Choroid plexus epithelial cell (primary cell): ENCODE data around the gene XXYLT1.

Experiments used
- DNase-seq: peaks from one replicate; pipeline ENCODE4 v3.0.0-alpha.2; 2010; ENCODE audit warnings: low read depth
- H3K4me3 ChIP-seq: 2 replicates; pipeline ENCODE4 v1.5.1; 2011; ENCODE audit warnings: low read depth, mild to moderate bottlenecking, control low read depth, low read length, moderate library complexity
- TF ChIP-seq, protein P1 (sequence below): conservative IDR thresholded peaks from 2 replicates; pipeline ENCODE4 v1.5.1; 2011; ENCODE audit warnings: low read depth, mild to moderate bottlenecking, control low read depth, inconsistent platforms, low read length, moderate library complexity

XXYLT1 gene

DNA sequence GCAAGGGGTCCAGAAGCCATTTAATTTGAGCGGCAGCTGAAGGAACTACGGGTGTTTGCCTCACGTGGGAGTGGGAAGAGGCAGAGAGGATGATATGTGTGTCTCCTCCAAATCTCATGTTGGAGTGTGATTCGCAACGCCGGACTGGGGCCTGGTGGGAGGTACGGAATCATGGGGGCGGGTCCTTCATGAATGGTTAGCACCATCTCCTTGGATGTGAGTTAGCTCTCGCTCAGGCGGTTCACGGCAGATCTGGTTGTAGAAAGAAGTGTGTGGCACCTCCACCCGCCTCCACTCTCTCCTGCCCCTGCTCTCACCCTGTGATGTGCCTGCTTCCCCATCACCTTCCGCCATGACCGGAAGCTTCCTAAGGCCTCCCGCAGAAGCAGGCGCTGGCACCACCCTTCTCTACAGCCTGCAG, 25.4 kb downstream of the XXYLT1 start:
- DNase-seq, result no peak
- TF ChIP-seq, protein P1, sequence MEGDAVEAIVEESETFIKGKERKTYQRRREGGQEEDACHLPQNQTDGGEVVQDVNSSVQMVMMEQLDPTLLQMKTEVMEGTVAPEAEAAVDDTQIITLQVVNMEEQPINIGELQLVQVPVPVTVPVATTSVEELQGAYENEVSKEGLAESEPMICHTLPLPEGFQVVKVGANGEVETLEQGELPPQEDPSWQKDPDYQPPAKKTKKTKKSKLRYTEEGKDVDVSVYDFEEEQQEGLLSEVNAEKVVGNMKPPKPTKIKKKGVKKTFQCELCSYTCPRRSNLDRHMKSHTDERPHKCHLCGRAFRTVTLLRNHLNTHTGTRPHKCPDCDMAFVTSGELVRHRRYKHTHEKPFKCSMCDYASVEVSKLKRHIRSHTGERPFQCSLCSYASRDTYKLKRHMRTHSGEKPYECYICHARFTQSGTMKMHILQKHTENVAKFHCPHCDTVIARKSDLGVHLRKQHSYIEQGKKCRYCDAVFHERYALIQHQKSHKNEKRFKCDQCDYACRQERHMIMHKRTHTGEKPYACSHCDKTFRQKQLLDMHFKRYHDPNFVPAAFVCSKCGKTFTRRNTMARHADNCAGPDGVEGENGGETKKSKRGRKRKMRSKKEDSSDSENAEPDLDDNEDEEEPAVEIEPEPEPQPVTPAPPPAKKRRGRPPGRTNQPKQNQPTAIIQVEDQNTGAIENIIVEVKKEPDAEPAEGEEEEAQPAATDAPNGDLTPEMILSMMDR, result no peak
- no peak overlapping the region for H3K4me3 ChIP-seq

DNA sequence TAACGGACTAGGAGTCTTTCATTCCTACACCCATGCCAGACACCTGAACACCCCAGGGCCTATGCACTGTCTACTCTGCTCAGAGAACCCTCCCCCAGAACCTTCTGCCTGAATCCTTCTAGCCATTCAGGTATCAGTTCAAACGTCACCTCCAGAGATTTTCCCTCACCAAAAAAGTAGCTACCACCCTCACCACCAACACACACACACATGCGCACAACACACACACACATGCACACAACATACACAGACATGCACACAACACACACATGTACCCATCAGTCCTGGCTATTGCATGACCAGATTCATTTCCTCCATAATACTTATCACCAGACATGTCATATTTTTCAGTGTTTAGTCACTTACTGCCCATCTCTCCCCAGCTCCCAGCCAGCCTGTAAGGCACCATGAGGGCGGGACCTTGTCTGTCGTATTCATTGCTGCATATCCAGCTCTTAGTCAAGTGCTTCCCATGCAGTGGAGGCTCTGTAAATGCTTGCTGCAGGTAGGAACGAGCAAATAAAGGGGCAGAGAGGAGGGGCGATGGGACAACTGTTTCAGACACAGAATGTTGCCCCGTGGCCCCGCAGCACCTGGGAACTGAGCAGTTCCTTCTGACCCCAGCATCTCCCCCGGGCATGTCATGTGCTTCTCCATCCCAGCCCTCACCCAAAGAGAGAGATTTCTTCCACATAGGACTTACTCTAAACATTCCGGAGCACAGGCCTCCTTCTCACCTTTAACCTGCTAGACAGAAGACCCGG, 29.2 kb downstream of the XXYLT1 start:
- DNase-seq, result no peak
- H3K4me3 ChIP-seq, result no peak overlapping the region
- TF ChIP-seq, protein P1, result no peak

DNA sequence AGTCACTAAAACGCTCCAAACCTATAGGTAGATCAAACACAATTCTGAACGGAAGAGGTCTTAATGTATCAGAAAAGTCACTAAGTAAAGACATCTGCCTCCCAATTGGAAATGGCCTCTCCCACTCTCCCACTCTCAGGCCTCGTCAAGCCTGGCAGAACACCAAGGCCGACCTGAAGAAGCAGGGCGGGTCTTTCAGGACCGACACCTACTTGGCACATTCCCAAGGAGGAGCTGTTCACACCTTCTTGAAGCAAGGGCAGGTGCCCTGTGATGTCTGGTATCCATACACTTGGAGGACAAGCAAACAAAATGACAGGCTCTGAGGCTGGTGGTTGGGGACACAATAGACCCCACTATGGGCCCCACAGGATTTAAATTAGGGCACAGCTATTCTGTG, 30.0 kb downstream of the XXYLT1 start:
- TF ChIP-seq, protein P1, result no peak
- H3K4me3 ChIP-seq, result no peak overlapping the region
- DNase-seq, result no peak

GRCh38 chr3:195240171-195240701, 30.7 kb downstream of the XXYLT1 start:
- DNase-seq, result no peak
- no peak overlapping the region for H3K4me3 ChIP-seq
- TF ChIP-seq, protein P1, result no peak

DNA sequence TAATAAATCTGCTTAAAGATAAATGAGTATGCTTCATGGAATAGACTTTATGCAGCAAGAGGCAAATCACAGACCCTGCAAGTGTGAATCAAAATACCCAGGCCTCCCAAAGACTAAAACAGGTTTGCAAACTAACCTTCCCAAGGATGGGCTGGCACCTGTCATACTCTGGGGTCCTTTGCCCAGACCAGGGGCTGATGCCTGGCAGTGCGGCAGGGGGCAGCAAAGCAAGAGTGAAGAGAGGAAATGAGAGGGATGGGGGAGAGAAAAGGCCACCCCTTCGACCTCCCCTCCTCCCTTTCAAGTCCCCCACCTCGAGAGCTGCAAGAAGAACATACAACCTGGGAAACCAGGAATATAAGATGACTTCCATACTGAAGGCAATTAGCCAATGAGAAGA, 31.8 kb downstream of the XXYLT1 start:
- no peak for DNase-seq
- TF ChIP-seq, protein P1, result peak; percentile 13
- no peak overlapping the region for H3K4me3 ChIP-seq

- TF ChIP-seq, protein P1, result no peak
- no peak overlapping the region for H3K4me3 ChIP-seq
- peak; percentile 56 for DNase-seq
These were observed 32.3 kb downstream of the XXYLT1 start for GRCh38 chr3:195238586-195239118.
